Measurements from ENCODE around the gene LRRN2.
"Not testable (repeated sequence)": the region's sequence is repeated elsewhere in the genome, so short reads cannot be mapped to it uniquely, and the experiment has no call there.

The LRRN2 gene

GRCh38 chr1:204705888-204706837 is 20.6 kb upstream of the LRRN2 start:
- no peaks in the 10 kb centered on the region for H3K9me3 Mint-ChIP-seq
- DNase-seq = no peak
- no peak overlapping the region for H3K27ac Mint-ChIP-seq
- H3K4me3 Mint-ChIP-seq = no peak overlapping the region
- no peaks in the 10 kb centered on the region for H3K36me3 Mint-ChIP-seq (ENCODE audit: low read depth)
- H3K4me1 Mint-ChIP-seq (ENCODE audit: low read depth) = peaks cover 13% of the 10 kb centered on the region
- H3K27me3 Mint-ChIP-seq = peaks cover 9% of the 10 kb centered on the region

GRCh38 chr1:204705493-204705811 is 19.9 kb upstream of the LRRN2 start:
- Mint-ChIP-seq H3K4me3 (no peak overlapping the region), H3K27ac (no peak overlapping the region)

GRCh38 chr1:204704794-204705492 is 19.4 kb upstream of the LRRN2 start:
- no peak overlapping the region for H3K4me3 Mint-ChIP-seq
- no peaks in the 10 kb centered on the region for H3K27me3 Mint-ChIP-seq
- no peak for DNase-seq
- H3K9me3 Mint-ChIP-seq = no peaks in the 10 kb centered on the region
- no peaks in the 10 kb centered on the region for H3K36me3 Mint-ChIP-seq (ENCODE audit: low read depth)
- H3K4me1 Mint-ChIP-seq (ENCODE audit: low read depth) = peaks cover 13% of the 10 kb centered on the region
- no peak overlapping the region for H3K27ac Mint-ChIP-seq

More at GRCh38 chr1:204705493-204705811, 19.9 kb upstream of the LRRN2 start:
- Mint-ChIP-seq H3K9me3 (no peaks in the 10 kb centered on the region), H3K27me3 (peaks cover 3% of the 10 kb centered on the region), H3K4me1 (ENCODE audit: low read depth) (peaks cover 13% of the 10 kb centered on the region), H3K36me3 (ENCODE audit: low read depth) (no peaks in the 10 kb centered on the region)
- DNase-seq = no peak

GRCh38 chr1:204703826-204704612 is 18.5 kb upstream of the LRRN2 start:
- H3K9me3 Mint-ChIP-seq = no peaks in the 10 kb centered on the region
- peaks cover 13% of the 10 kb centered on the region for H3K4me1 Mint-ChIP-seq (ENCODE audit: low read depth)
- no peak overlapping the region for H3K27ac Mint-ChIP-seq
- H3K36me3 Mint-ChIP-seq (ENCODE audit: low read depth) = no peaks in the 10 kb centered on the region
- DNase-seq = no peak
- no peaks in the 10 kb centered on the region for H3K27me3 Mint-ChIP-seq
- no peak overlapping the region for H3K4me3 Mint-ChIP-seq

- Mint-ChIP-seq H3K27me3 (no peaks in the 10 kb centered on the region), H3K4me1 (ENCODE audit: low read depth) (peaks cover 13% of the 10 kb centered on the region), H3K9me3 (no peaks in the 10 kb centered on the region), H3K36me3 (ENCODE audit: low read depth) (no peaks in the 10 kb centered on the region), H3K4me3 (no peak overlapping the region), H3K27ac (no peak overlapping the region)
- no peak for DNase-seq
Measured at GRCh38 chr1:204703268-204703664, 17.7 kb upstream of the LRRN2 start.

- H3K27ac Mint-ChIP-seq = no peak overlapping the region
- peaks cover 13% of the 10 kb centered on the region for H3K4me1 Mint-ChIP-seq (ENCODE audit: low read depth)
- no peaks in the 10 kb centered on the region for H3K9me3 Mint-ChIP-seq
- H3K36me3 Mint-ChIP-seq (ENCODE audit: low read depth) = no peaks in the 10 kb centered on the region
- no peak for DNase-seq
- H3K4me3 Mint-ChIP-seq = no peak overlapping the region
- no peaks in the 10 kb centered on the region for H3K27me3 Mint-ChIP-seq
Measured at GRCh38 chr1:204702552-204703267, 17.2 kb upstream of the LRRN2 start.

GRCh38 chr1:204701229-204701628 is 15.7 kb upstream of the LRRN2 start:
- no peak for DNase-seq
- H3K4me3 Mint-ChIP-seq = no peak overlapping the region
- no peaks in the 10 kb centered on the region for H3K27me3 Mint-ChIP-seq

GRCh38 chr1:204697893-204698292 is 12.4 kb upstream of the LRRN2 start:
- no peak overlapping the region for H3K27ac Mint-ChIP-seq
- DNase-seq = no peak
- H3K27me3 Mint-ChIP-seq = no peaks in the 10 kb centered on the region
- no peaks in the 10 kb centered on the region for H3K9me3 Mint-ChIP-seq
- no peaks in the 10 kb centered on the region for H3K4me1 Mint-ChIP-seq (ENCODE audit: low read depth)
- no peak overlapping the region for H3K4me3 Mint-ChIP-seq
- no peaks in the 10 kb centered on the region for H3K36me3 Mint-ChIP-seq (ENCODE audit: low read depth)

More at GRCh38 chr1:204701229-204701628, 15.7 kb upstream of the LRRN2 start:
- H3K4me1 Mint-ChIP-seq (ENCODE audit: low read depth) = peaks cover 4% of the 10 kb centered on the region
- no peaks in the 10 kb centered on the region for H3K9me3 Mint-ChIP-seq
- H3K27ac Mint-ChIP-seq = no peak overlapping the region
- H3K36me3 Mint-ChIP-seq (ENCODE audit: low read depth) = no peaks in the 10 kb centered on the region

- no peak overlapping the region for H3K4me3 Mint-ChIP-seq
- H3K27me3 Mint-ChIP-seq = peaks cover 3% of the 10 kb centered on the region
- no peak for DNase-seq
- no peaks in the 10 kb centered on the region for H3K36me3 Mint-ChIP-seq (ENCODE audit: low read depth)
- H3K27ac Mint-ChIP-seq = no peak overlapping the region
- H3K4me1 Mint-ChIP-seq (ENCODE audit: low read depth) = peaks cover 7% of the 10 kb centered on the region
- no peaks in the 10 kb centered on the region for H3K9me3 Mint-ChIP-seq
Measured at GRCh38 chr1:204696606-204697005, 11.1 kb upstream of the LRRN2 start.

GRCh38 chr1:204695692-204696091 is 10.2 kb upstream of the LRRN2 start:
- DNase-seq = no peak
- Mint-ChIP-seq H3K36me3 (ENCODE audit: low read depth) (no peaks in the 10 kb centered on the region), H3K4me1 (ENCODE audit: low read depth) (peaks cover 9% of the 10 kb centered on the region), H3K27ac (no peak overlapping the region), H3K4me3 (no peak overlapping the region), H3K9me3 (no peaks in the 10 kb centered on the region), H3K27me3 (peaks cover 3% of the 10 kb centered on the region)

GRCh38 chr1:204694145-204694544 is 8.6 kb upstream of the LRRN2 start:
- DNase-seq = no peak

GRCh38 chr1:204692841-204693356 is 7.4 kb upstream of the LRRN2 start:
- Mint-ChIP-seq H3K27ac (no peak overlapping the region), H3K9me3 (no peaks in the 10 kb centered on the region), H3K4me1 (ENCODE audit: low read depth) (peaks cover 9% of the 10 kb centered on the region), H3K27me3 (peaks cover 18% of the 10 kb centered on the region), H3K36me3 (ENCODE audit: low read depth) (no peaks in the 10 kb centered on the region), H3K4me3 (no peak overlapping the region)
- DNase-seq = no peak

More at GRCh38 chr1:204694145-204694544, 8.6 kb upstream of the LRRN2 start:
- Mint-ChIP-seq H3K36me3 (ENCODE audit: low read depth) (no peaks in the 10 kb centered on the region), H3K4me1 (ENCODE audit: low read depth) (peaks cover 9% of the 10 kb centered on the region), H3K9me3 (no peaks in the 10 kb centered on the region), H3K27ac (no peak overlapping the region), H3K4me3 (no peak overlapping the region), H3K27me3 (peaks cover 10% of the 10 kb centered on the region)

GRCh38 chr1:204692325-204692840 is 6.8 kb upstream of the LRRN2 start:
- Mint-ChIP-seq H3K36me3 (ENCODE audit: low read depth) (no peaks in the 10 kb centered on the region), H3K9me3 (no peaks in the 10 kb centered on the region), H3K4me3 (no peak overlapping the region), H3K27ac (no peak overlapping the region), H3K4me1 (ENCODE audit: low read depth) (peaks cover 9% of the 10 kb centered on the region), H3K27me3 (peaks cover 23% of the 10 kb centered on the region)
- no peak for DNase-seq

GRCh38 chr1:204691328-204691730 is 5.8 kb upstream of the LRRN2 start:
- DNase-seq; H3K36me3 Mint-ChIP-seq (ENCODE audit: low read depth); H3K4me3 Mint-ChIP-seq; H3K4me1 Mint-ChIP-seq (ENCODE audit: low read depth); H3K9me3 Mint-ChIP-seq: not testable (repeated sequence)
- peaks cover 33% of the 10 kb centered on the region for H3K27me3 Mint-ChIP-seq
- peak overlapping the region; percentile 13 for H3K27ac Mint-ChIP-seq
